ENCODE measurements around the gene ZNFX1. TPM values are rescaled to one million over a fixed set of nuclear protein-coding genes. Genes with fewer than 3 reads are reported as not detected.

The ZNFX1 gene
- total and polyA plus RNA-seq, 2 donors (not counting 1 experiment from before 2014, with no cell fraction given) = 10.3 to 37.9 TPM

- POLR2A ChIA-PET = no interaction called here
- WGBS (ENCODE audit: insufficient coverage) = 50% methylated on average over 2 of the region's 4 CpGs
Observed at GRCh38 chr20:49259284-49259683, 18.6 kb downstream of the ZNFX1 start.

GRCh38 chr20:49256261-49256660 lies 21.6 kb downstream of the ZNFX1 start:
- H3K4me1 ChIP-seq (ENCODE audit: control insufficient read depth in 2 of 2, insufficient read depth in 2 of 2, low read length in 2 of 2) = no peaks in the 10 kb centered on the region
- Mint-ChIP-seq H3K4me1 (no peaks in the 10 kb centered on the region), H3K27ac (no peak overlapping the region), H3K27me3 (no peaks in the 10 kb centered on the region), H3K4me3 (no peak overlapping the region), H3K9me3 (ENCODE audit: insufficient read depth) (no peaks in the 10 kb centered on the region)
- H3K4me3 ChIP-seq (ENCODE audit: control extremely low read depth in 1 of 5, extremely low read depth in 1 of 5, insufficient read depth in 1 of 5, low read depth in 2 of 5, low read length in 4 of 5) = no peak overlapping the region
- intact Hi-C loops (cut with micrococcal nuclease) = no loop called here
- H3K36me3 ChIP-seq (replicated peaks in 1 of 2; ENCODE audit: control extremely low read depth in 1 of 2, control insufficient read depth in 1 of 2, extremely low read depth in 1 of 2, insufficient read depth in 2 of 2, low read length in 1 of 2) = peaks cover 6 to 88% of the 10 kb centered on the region in 2 experiments
- H3K9ac ChIP-seq (ENCODE audit: low read length) = no peak overlapping the region
- DNase-seq (no peak), ATAC-seq (ENCODE audit: low read depth) (no peak)
- CTCF ChIA-PET = no interaction called here
- 85% methylated on average over 3 of the region's 6 CpGs for WGBS (ENCODE audit: insufficient coverage)
- no peak for TF ChIP-seq EZH2 (IDR thresholded peaks at IDR 0.05; ENCODE audit: borderline replicate concordance, insufficient read depth, low read depth, low read length, poor library complexity, severe bottlenecking)
- no peak for TF ChIP-seq CTCF (IDR thresholded peaks at IDR 0.05)
- POLR2A ChIA-PET = no interaction called here
- H3K79me2 ChIP-seq (ENCODE audit: control insufficient read depth, insufficient read depth, low read length) = peaks cover 3% of the 10 kb centered on the region
- H3K27me3 ChIP-seq (replicated peaks in 1 of 4; ENCODE audit: control extremely low read depth in 1 of 4, control insufficient read depth in 3 of 4, insufficient read depth in 4 of 4, low read length in 3 of 4) = no peaks in the 10 kb centered on the region
- H2AFZ ChIP-seq (ENCODE audit: insufficient read depth, low read depth, low read length, poor library complexity, severe bottlenecking) = no peak overlapping the region
- H3K4me2 ChIP-seq (replicated peaks; ENCODE audit: low read depth, low read length, poor library complexity, severe bottlenecking) = no peak overlapping the region
- H3K27ac ChIP-seq (ENCODE audit: low read length in 2 of 2) = no peak overlapping the region
- H3K9me3 ChIP-seq (ENCODE audit: control extremely low read depth in 1 of 3, control insufficient read depth in 2 of 3, insufficient read depth in 1 of 3, low read length in 2 of 3) = no peaks in the 10 kb centered on the region
- no peaks in the 10 kb centered on the region for H4K20me1 ChIP-seq (ENCODE audit: control insufficient read depth, insufficient read depth, low read length, poor library complexity, severe bottlenecking)

More at GRCh38 chr20:49259284-49259683, 18.6 kb downstream of the ZNFX1 start:
- Mint-ChIP-seq H3K9me3 (ENCODE audit: insufficient read depth) (no peaks in the 10 kb centered on the region), H3K4me1 (no peaks in the 10 kb centered on the region), H3K4me3 (no peak overlapping the region), H3K27ac (no peak overlapping the region), H3K27me3 (no peaks in the 10 kb centered on the region)
- no peak for ATAC-seq (ENCODE audit: low read depth)
- no peak overlapping the region for H3K9ac ChIP-seq (ENCODE audit: low read length)
- H3K4me3 ChIP-seq (ENCODE audit: control extremely low read depth in 1 of 5, extremely low read depth in 1 of 5, insufficient read depth in 1 of 5, low read depth in 2 of 5, low read length in 4 of 5) = no peak overlapping the region
- H3K9me3 ChIP-seq (ENCODE audit: control extremely low read depth in 1 of 3, control insufficient read depth in 2 of 3, insufficient read depth in 1 of 3, low read length in 2 of 3) = no peaks in the 10 kb centered on the region
- H3K79me2 ChIP-seq (ENCODE audit: control insufficient read depth, insufficient read depth, low read length) = peaks cover 15% of the 10 kb centered on the region
- no peak overlapping the region for H3K4me2 ChIP-seq (replicated peaks; ENCODE audit: low read depth, low read length, poor library complexity, severe bottlenecking)
- DNase-seq = no peak
- H2AFZ ChIP-seq (ENCODE audit: insufficient read depth, low read depth, low read length, poor library complexity, severe bottlenecking) = no peak overlapping the region
- intact Hi-C loops (cut with micrococcal nuclease) = no loop called here
- H3K27me3 ChIP-seq (replicated peaks in 1 of 4; ENCODE audit: control extremely low read depth in 1 of 4, control insufficient read depth in 3 of 4, insufficient read depth in 4 of 4, low read length in 3 of 4) = no peaks in the 10 kb centered on the region
- no peak overlapping the region for H3K27ac ChIP-seq (ENCODE audit: low read length in 2 of 2)
- TF ChIP-seq EZH2 (IDR thresholded peaks at IDR 0.05; ENCODE audit: borderline replicate concordance, insufficient read depth, low read depth, low read length, poor library complexity, severe bottlenecking) (no peak), CTCF (IDR thresholded peaks at IDR 0.05) (no peak)
- H3K4me1 ChIP-seq (ENCODE audit: control insufficient read depth in 2 of 2, insufficient read depth in 2 of 2, low read length in 2 of 2) = no peaks in the 10 kb centered on the region
- H3K36me3 ChIP-seq (replicated peaks in 1 of 2; ENCODE audit: control extremely low read depth in 1 of 2, control insufficient read depth in 1 of 2, extremely low read depth in 1 of 2, insufficient read depth in 2 of 2, low read length in 1 of 2) = peaks cover 6 to 86% of the 10 kb centered on the region in 2 experiments
- CTCF ChIA-PET = interaction anchor here (1.1 kb wide), 1 partner anchor 13 kb away, joined by 3 read pairs; no protein-coding TSS in a partner anchor
- no peaks in the 10 kb centered on the region for H4K20me1 ChIP-seq (ENCODE audit: control insufficient read depth, insufficient read depth, low read length, poor library complexity, severe bottlenecking)

All from B cell (primary cell).